Pancreas (tissue), 10 donors: ENCODE results near the gene NDUFC1. TPM values are rescaled to one million over a fixed set of nuclear protein-coding genes. Genes with fewer than 3 reads are reported as not detected.

Experiments used
- ATAC-seq, 4 donors: fragments of 200-7000 bp; cut with Tn5 transposase; one replicate each; pipeline versions ENCODE4 v1.8.0 to v1.9.1; 2020; ENCODE audit warnings: mild to moderate bottlenecking in 4 of 4, moderate library complexity in 4 of 4
- DNase-seq, 6 donors: peaks; one replicate each; pipeline ENCODE4 v3.0.0-alpha.2; 2020
- FAIRE-seq: peaks from 2 replicates; lab custom pipeline; 2012; peaks lifted over from hg19 to GRCh38; lab: Jason Lieb, UNC
- H3K27ac ChIP-seq, 4 donors: fragments of 200-600 bp; sonication (generic); 1 replicate in 3 of 4; 2 replicates in 1 of 4; pipeline versions ENCODE4 v1.5.0 to v1.8.0; 2020
- H3K27me3 ChIP-seq, 4 donors: fragments of 200-600 bp; one replicate each; pipeline ENCODE4 v1.8.0; 2021
- H3K36me3 ChIP-seq, 3 donors: fragments of 200-600 bp; sonication (generic) in 1 of 3; one replicate each; pipeline versions ENCODE4 v1.5.0 to v1.8.0; 2020 to 2021
- H3K4me1 ChIP-seq, 3 donors: fragments of 200-600 bp; one replicate each; pipeline ENCODE4 v1.8.0; 2021
- H3K4me3 ChIP-seq, 4 donors: fragments of 200-600 bp; sonication (generic) in 2 of 4; one replicate each; pipeline versions ENCODE4 v1.5.0 to v1.8.0; 2020 to 2021
- H3K9me3 ChIP-seq, 4 donors: fragments of 200-600 bp; one replicate each; pipeline ENCODE4 v1.8.0; 2021
- WGBS, 2 donors: extraction: QIAGEN DNeasy Blood & Tissue Kit; methylation state at CpG; one replicate each; pipeline ENCODE4 v1.1.7; 2013; 5-methylcytosine and 5-hydroxymethylcytosine counted together
- intact Hi-C, 3 donors: fragments of 100-400 bp; cut with DNase I; formaldehyde crosslinking; loops; one replicate each; pipeline versions ENCODE4 v1.11.1 to v1.14.2; 2022
- polyA plus RNA-seq, 2 donors: library from polyadenylated mRNA; stranded (reverse); fragments of 200-250 nt; gene quantifications; one replicate each; pipeline ENCODE4 v1.2.3, GENCODE V29; 2013
- total RNA-seq, 6 donors: library from RNA; stranded (reverse); fragmentation: NEBNext Ultra II Directional in 4 of 6; extraction: Animal tissue kit (Norgen Biotek cat#: 25700) in 4 of 6; gene quantifications; one replicate each; pipeline versions ENCODE4 v1.2.1 to v1.2.4, GENCODE V29; 2021 to 2023
- TF ChIP-seq, protein P1 (sequence below), 4 donors: fragments of 200-600 bp; sonication (generic) in 3 of 4; IDR thresholded peaks; one replicate each; pipeline versions ENCODE4 v1.5.0 to v1.8.0; 2021; ENCODE audit warnings: antibody characterized with exemption in 4 of 4
- donor health status: healthy with polysubstance abuse.
- donor health status: DM: no; HTN: no; CAD: no; lungs with moderate emphysema.
- donor health status: DM: no; HTN: no; CAD: no.
- donor health status: control.
- donor health status: control.
- donor health status: Bipolar disorder and iron deficiency.
- donor health status: DM: yes; HTN: yes; CAD: no.
- donor health status: DM: no; HTN: no; CAD: no.
- donor health status: DM: no; HTN: no; CAD: no.
- donor health status: DM: yes; HTN: yes; CAD: no.

Gene NDUFC1
- total RNA-seq: 10 to 100 TPM; 19.8 to 30.2 (median 22.1) TPM
- polyA plus RNA-seq: 10 to 100 TPM; 52.8 to 80.6 TPM

DNA sequence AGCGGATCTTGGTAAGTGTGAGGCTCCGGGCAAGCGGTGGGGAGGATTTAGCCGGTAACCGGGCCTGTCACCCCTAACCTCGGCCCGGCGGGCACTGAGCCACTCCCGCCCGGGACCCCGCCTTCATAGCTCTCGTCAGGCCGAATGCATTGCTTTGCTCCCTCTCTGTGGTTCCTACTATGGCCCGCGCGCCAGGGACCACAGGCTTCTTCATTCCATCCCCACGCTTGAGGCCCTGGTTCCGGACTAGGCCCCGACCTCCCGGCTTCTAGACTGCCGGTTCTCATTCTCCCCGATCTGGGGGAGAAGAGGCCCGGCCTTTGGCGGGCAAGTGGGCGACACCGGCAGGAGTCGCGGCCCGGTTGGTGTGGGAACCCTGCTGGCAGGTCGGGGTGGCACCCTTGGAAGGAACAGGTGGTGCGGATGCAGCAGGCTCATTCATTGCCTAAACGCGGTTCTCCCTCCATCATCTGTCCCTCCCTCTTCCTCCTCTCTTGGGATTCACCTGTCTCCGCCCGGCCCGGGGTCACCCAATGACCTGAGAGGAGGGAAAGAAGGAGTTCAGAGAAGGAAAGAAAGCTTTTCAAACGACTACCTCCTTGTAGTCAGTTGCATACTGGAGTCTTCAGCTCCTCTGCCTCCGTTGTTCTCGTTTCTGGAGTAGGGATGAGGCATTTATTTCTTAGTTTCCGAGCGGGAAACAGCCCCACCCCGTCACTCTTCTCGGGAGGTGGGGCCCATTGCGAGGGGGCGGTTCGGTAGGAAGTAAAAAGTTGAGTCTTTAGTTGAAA is at the start of gene NDUFC1:
Gene NDUFC1 (minus strand): TSS at position 657 of the 791 bp plus-strand sequence. CDS start 6,679 bp downstream, outside the sequence.
- H3K36me3 ChIP-seq: no peaks in the 10 kb centered on the region
- peaks cover 8 to 28% (median 26%) of the 10 kb centered on the region in 3 donors for H3K4me1 ChIP-seq
- H3K9me3 ChIP-seq: no peaks in the 10 kb centered on the region
- FAIRE-seq (no peak), ATAC-seq (peak; percentile 30 to 54 (median 48)), DNase-seq (peak; percentile 33 to 79 (median 56))
- H3K27me3 ChIP-seq: no peaks in the 10 kb centered on the region
- 0% methylated on average over 41 to 46 of the region's 46 CpGs for WGBS, 2 donors
- intact Hi-C loops: no loop called here
- peak within 1 kb of the TSS; percentile 71 to 91 (median 88) for H3K27ac ChIP-seq
- TF ChIP-seq, protein P1, sequence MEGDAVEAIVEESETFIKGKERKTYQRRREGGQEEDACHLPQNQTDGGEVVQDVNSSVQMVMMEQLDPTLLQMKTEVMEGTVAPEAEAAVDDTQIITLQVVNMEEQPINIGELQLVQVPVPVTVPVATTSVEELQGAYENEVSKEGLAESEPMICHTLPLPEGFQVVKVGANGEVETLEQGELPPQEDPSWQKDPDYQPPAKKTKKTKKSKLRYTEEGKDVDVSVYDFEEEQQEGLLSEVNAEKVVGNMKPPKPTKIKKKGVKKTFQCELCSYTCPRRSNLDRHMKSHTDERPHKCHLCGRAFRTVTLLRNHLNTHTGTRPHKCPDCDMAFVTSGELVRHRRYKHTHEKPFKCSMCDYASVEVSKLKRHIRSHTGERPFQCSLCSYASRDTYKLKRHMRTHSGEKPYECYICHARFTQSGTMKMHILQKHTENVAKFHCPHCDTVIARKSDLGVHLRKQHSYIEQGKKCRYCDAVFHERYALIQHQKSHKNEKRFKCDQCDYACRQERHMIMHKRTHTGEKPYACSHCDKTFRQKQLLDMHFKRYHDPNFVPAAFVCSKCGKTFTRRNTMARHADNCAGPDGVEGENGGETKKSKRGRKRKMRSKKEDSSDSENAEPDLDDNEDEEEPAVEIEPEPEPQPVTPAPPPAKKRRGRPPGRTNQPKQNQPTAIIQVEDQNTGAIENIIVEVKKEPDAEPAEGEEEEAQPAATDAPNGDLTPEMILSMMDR (IDR thresholded peaks at IDR 0.05): peak in 1 of 4 donors; percentile 13
- peak within 1 kb of the TSS; percentile 80 to 99 (median 89) for H3K4me3 ChIP-seq

- ATAC-seq: no peak
- DNase-seq: no peak
- intact Hi-C loops: no loop called here
- peaks cover 0 to 6% (median 0%) of the 10 kb centered on the region in 3 donors for H3K36me3 ChIP-seq
- H3K27ac ChIP-seq: no peak overlapping the region
- H3K4me1 ChIP-seq: no peaks in the 10 kb centered on the region
- H3K9me3 ChIP-seq: no peaks in the 10 kb centered on the region
- H3K4me3 ChIP-seq: no peak overlapping the region
- no peak for FAIRE-seq
- TF ChIP-seq, protein P1 (IDR thresholded peaks at IDR 0.05): no peak
- no peaks in the 10 kb centered on the region for H3K27me3 ChIP-seq
Observed at GRCh38 chr4:139337612-139338011, 35.3 kb upstream of the NDUFC1 start.

GRCh38 chr4:139333046-139333445 is 30.8 kb upstream of the NDUFC1 start:
- WGBS, 2 donors: 92 to 93% methylated on average over 2 of the region's 2 CpGs
- Histone ChIP-seq H3K4me1 (no peaks in the 10 kb centered on the region), H3K9me3 (no peaks in the 10 kb centered on the region), H3K27me3 (no peaks in the 10 kb centered on the region), H3K27ac (no peak overlapping the region), H3K4me3 (no peak overlapping the region), H3K36me3 (no peaks in the 10 kb centered on the region)
- intact Hi-C loops: no loop called here
- TF ChIP-seq, protein P1 (IDR thresholded peaks at IDR 0.05): no peak
- ATAC-seq (no peak), FAIRE-seq (no peak), DNase-seq (no peak)

DNA sequence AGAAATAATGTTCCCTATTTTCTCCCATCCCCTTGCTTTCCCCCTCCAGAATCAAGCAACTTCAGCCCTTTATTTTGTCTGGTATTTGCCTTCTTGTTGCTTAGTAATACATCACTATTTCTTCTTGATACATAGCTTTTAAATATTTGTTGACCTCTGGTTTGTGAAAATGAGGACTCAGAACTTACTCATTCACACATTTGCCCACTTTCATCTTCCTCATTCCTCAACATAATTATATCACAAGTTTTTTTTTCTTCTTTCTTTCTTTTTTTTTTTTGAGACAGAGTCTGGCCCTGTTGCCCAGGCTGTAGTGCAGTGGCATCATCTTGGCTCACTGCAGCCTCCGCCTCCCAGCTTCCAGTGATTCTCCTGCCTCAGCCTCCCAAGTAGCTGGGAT is 28.9 kb upstream of the NDUFC1 start:
- DNase-seq (no peak), FAIRE-seq (no peak), ATAC-seq (no peak)
- no peaks in the 10 kb centered on the region for H3K36me3 ChIP-seq
- H3K9me3 ChIP-seq: no peaks in the 10 kb centered on the region
- TF ChIP-seq, protein P1 (IDR thresholded peaks at IDR 0.05): no peak
- H3K4me3 ChIP-seq: no peak overlapping the region
- WGBS, 2 donors: 98 to 100% methylated on average over 1 of the region's 1 CpG
- H3K27me3 ChIP-seq: no peaks in the 10 kb centered on the region
- no peak overlapping the region for H3K27ac ChIP-seq
- H3K4me1 ChIP-seq: peaks cover 0 to 4% (median 0%) of the 10 kb centered on the region in 3 donors
- intact Hi-C loops: no loop called here

DNA sequence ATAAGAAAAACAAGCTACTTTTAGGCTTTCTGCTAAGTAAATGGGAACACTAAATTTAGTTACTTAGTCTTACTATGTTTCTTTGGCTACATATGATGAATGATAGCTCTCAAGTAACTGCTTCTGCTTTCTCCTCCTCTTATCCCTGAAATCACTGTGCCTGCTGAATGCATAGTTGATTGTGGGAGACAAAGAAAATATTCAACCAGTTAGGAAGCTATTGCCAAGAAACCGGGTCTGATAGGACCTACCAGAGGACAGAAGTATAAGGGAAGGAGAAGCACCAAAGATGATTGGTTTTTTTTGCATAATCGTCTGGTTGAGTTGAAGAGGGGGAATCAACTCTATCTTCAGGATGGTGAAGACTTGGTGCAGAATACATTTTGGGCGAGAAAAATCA is 28.0 kb upstream of the NDUFC1 start:
- DNase-seq (no peak), ATAC-seq (no peak), FAIRE-seq (no peak)
- Histone ChIP-seq H3K4me1 (peaks cover 0 to 6% (median 2%) of the 10 kb centered on the region in 3 donors), H3K27me3 (no peaks in the 10 kb centered on the region), H3K36me3 (no peaks in the 10 kb centered on the region), H3K27ac (no peak overlapping the region), H3K4me3 (no peak overlapping the region), H3K9me3 (no peaks in the 10 kb centered on the region)
- intact Hi-C loops: no loop called here
- TF ChIP-seq, protein P1 (IDR thresholded peaks at IDR 0.05): no peak
- 73 to 77% methylated on average over 3 of the region's 3 CpGs for WGBS, 2 donors
